GM23248 (cell line): ENCODE results near the gene GADD45GIP1.

ENCODE experiments used
- EZH2 ChIP-seq: fragments of 200-600 bp; sonication (generic); IDR thresholded peaks from 2 replicates; pipeline ENCODE4 v1.6.1; 2018; ENCODE audit warnings: antibody characterized with exemption, mild to moderate bottlenecking; ENCODE audit not compliant: insufficient read depth, poor library complexity, severe bottlenecking
- EZH2phosphoT487 ChIP-seq: fragments of 200-600 bp; sonication (generic); IDR thresholded peaks from 2 replicates; pipeline ENCODE4 v1.6.1; 2018; ENCODE audit warnings: antibody characterized with exemption, moderate library complexity, mild to moderate bottlenecking, low read depth; ENCODE audit not compliant: insufficient read depth

DNA sequence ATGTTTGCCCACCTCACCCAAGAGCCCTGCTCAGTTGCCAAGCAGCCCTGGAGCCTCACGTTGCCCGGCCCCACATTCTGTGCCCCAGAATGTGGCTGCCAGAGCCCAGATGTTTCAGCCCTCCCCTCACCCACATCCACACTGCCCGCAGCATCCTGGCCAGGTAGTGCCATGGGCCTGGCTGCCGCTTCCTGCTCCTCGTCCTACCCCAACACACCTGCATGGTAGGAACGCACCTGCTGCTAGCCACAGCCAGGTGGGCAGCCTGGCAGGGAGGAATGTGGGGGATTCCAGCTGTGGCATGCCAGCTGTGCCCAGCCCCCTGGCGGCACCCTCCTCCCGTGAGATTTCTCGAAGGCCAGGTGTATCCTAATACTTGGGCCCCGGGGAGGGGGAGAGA is 30.8 kb upstream of the GADD45GIP1 start:
- no peak for TF ChIP-seq EZH2
- TF ChIP-seq EZH2phosphoT487, result no peak
